Measurements from ENCODE around the gene B4GALT2.

Gene B4GALT2

GRCh38 chr1:43970502-43970901 is 8.5 kb upstream of the B4GALT2 start:
- Histone ChIP-seq H3K27ac (ENCODE audit: insufficient read depth, low read length, poor library complexity, severe bottlenecking) (peak overlapping the region; percentile 55), H3K4me3 (ENCODE audit: insufficient read depth, low read depth, low read length, poor library complexity, severe bottlenecking) (peak overlapping the region; percentile 64), H3K9me3 (ENCODE audit: control insufficient read depth, low read length) (no peaks in the 10 kb centered on the region), H3K27me3 (replicated peaks; ENCODE audit: control insufficient read depth, insufficient read depth, low read length, poor library complexity, severe bottlenecking) (no peaks in the 10 kb centered on the region), H3K4me1 (ENCODE audit: control insufficient read depth, insufficient read depth, low read length, poor library complexity, severe bottlenecking) (peaks cover 13% of the 10 kb centered on the region), H3K36me3 (ENCODE audit: control insufficient read depth, insufficient read depth, low read length) (peaks cover 10% of the 10 kb centered on the region)
- no peak for DNase-seq

GRCh38 chr1:43970911-43971310 is 8.1 kb upstream of the B4GALT2 start:
- peaks cover 17% of the 10 kb centered on the region for H3K4me1 ChIP-seq (ENCODE audit: control insufficient read depth, insufficient read depth, low read length, poor library complexity, severe bottlenecking)
- H3K9me3 ChIP-seq (ENCODE audit: control insufficient read depth, low read length), result no peaks in the 10 kb centered on the region
- peaks cover 10% of the 10 kb centered on the region for H3K36me3 ChIP-seq (ENCODE audit: control insufficient read depth, insufficient read depth, low read length)
- peak overlapping the region; percentile 64 for H3K4me3 ChIP-seq (ENCODE audit: insufficient read depth, low read depth, low read length, poor library complexity, severe bottlenecking)
- no peak for DNase-seq
- H3K27ac ChIP-seq (ENCODE audit: insufficient read depth, low read length, poor library complexity, severe bottlenecking), result no peak overlapping the region
- H3K27me3 ChIP-seq (replicated peaks; ENCODE audit: control insufficient read depth, insufficient read depth, low read length, poor library complexity, severe bottlenecking), result no peaks in the 10 kb centered on the region

- no peaks in the 10 kb centered on the region for H3K9me3 ChIP-seq (ENCODE audit: control insufficient read depth, low read length)
- H3K36me3 ChIP-seq (ENCODE audit: control insufficient read depth, insufficient read depth, low read length), result peaks cover 12% of the 10 kb centered on the region
- H3K27me3 ChIP-seq (replicated peaks; ENCODE audit: control insufficient read depth, insufficient read depth, low read length, poor library complexity, severe bottlenecking), result no peaks in the 10 kb centered on the region
- peaks cover 23% of the 10 kb centered on the region for H3K4me1 ChIP-seq (ENCODE audit: control insufficient read depth, insufficient read depth, low read length, poor library complexity, severe bottlenecking)
- H3K4me3 ChIP-seq (ENCODE audit: insufficient read depth, low read depth, low read length, poor library complexity, severe bottlenecking), result no peak overlapping the region
- no peak for DNase-seq
- no peak overlapping the region for H3K27ac ChIP-seq (ENCODE audit: insufficient read depth, low read length, poor library complexity, severe bottlenecking)
These were observed 7.6 kb upstream of the B4GALT2 start for GRCh38 chr1:43971336-43971980.

- Histone ChIP-seq H3K27ac (ENCODE audit: insufficient read depth, low read length, poor library complexity, severe bottlenecking) (peak overlapping the region; percentile 80), H3K4me1 (ENCODE audit: control insufficient read depth, insufficient read depth, low read length, poor library complexity, severe bottlenecking) (peaks cover 28% of the 10 kb centered on the region), H3K27me3 (replicated peaks; ENCODE audit: control insufficient read depth, insufficient read depth, low read length, poor library complexity, severe bottlenecking) (no peaks in the 10 kb centered on the region)
These were observed 5.0 kb upstream of the B4GALT2 start for GRCh38 chr1:43973981-43974442.

GRCh38 chr1:43974443-43975248 is 4.4 kb upstream of the B4GALT2 start, which contains the start of gene ATP6V0B:
TSS of gene ATP6V0B (plus strand) at chr1:43974960. CDS start at chr1:43975041, 81 bp downstream.
- Histone ChIP-seq H3K36me3 (ENCODE audit: control insufficient read depth, insufficient read depth, low read length) (peaks cover 23% of the 10 kb centered on the region), H3K4me1 (ENCODE audit: control insufficient read depth, insufficient read depth, low read length, poor library complexity, severe bottlenecking) (peaks cover 30% of the 10 kb centered on the region), H3K4me3 (ENCODE audit: insufficient read depth, low read depth, low read length, poor library complexity, severe bottlenecking) (peak within 1 kb of the TSS; percentile 77), H3K9me3 (ENCODE audit: control insufficient read depth, low read length) (no peaks in the 10 kb centered on the region), H3K27me3 (replicated peaks; ENCODE audit: control insufficient read depth, insufficient read depth, low read length, poor library complexity, severe bottlenecking) (no peaks in the 10 kb centered on the region), H3K27ac (ENCODE audit: insufficient read depth, low read length, poor library complexity, severe bottlenecking) (peak within 1 kb of the TSS; percentile 80)
- peak; percentile 79 to 92 (median 89) for DNase-seq

More at GRCh38 chr1:43973981-43974442, 5.0 kb upstream of the B4GALT2 start:
- H3K9me3 ChIP-seq (ENCODE audit: control insufficient read depth, low read length), result no peaks in the 10 kb centered on the region
- DNase-seq, result no peak
- peaks cover 23% of the 10 kb centered on the region for H3K36me3 ChIP-seq (ENCODE audit: control insufficient read depth, insufficient read depth, low read length)
- peak overlapping the region; percentile 77 for H3K4me3 ChIP-seq (ENCODE audit: insufficient read depth, low read depth, low read length, poor library complexity, severe bottlenecking)

GRCh38 chr1:43975249-43975961 is 3.6 kb upstream of the B4GALT2 start:
- H3K9me3 ChIP-seq (ENCODE audit: control insufficient read depth, low read length), result no peaks in the 10 kb centered on the region
- peak overlapping the region; percentile 80 for H3K27ac ChIP-seq (ENCODE audit: insufficient read depth, low read length, poor library complexity, severe bottlenecking)
- no peaks in the 10 kb centered on the region for H3K27me3 ChIP-seq (replicated peaks; ENCODE audit: control insufficient read depth, insufficient read depth, low read length, poor library complexity, severe bottlenecking)
- peaks cover 32% of the 10 kb centered on the region for H3K4me1 ChIP-seq (ENCODE audit: control insufficient read depth, insufficient read depth, low read length, poor library complexity, severe bottlenecking)
- H3K4me3 ChIP-seq (ENCODE audit: insufficient read depth, low read depth, low read length, poor library complexity, severe bottlenecking), result peak overlapping the region; percentile 77
- H3K36me3 ChIP-seq (ENCODE audit: control insufficient read depth, insufficient read depth, low read length), result peaks cover 23% of the 10 kb centered on the region
- peak in 1 of 3 donors; percentile 20 for DNase-seq

GRCh38 chr1:43976045-43976444 is 3.0 kb upstream of the B4GALT2 start:
- no peak for DNase-seq
- Histone ChIP-seq H3K9me3 (ENCODE audit: control insufficient read depth, low read length) (no peaks in the 10 kb centered on the region), H3K36me3 (ENCODE audit: control insufficient read depth, insufficient read depth, low read length) (peaks cover 23% of the 10 kb centered on the region), H3K27ac (ENCODE audit: insufficient read depth, low read length, poor library complexity, severe bottlenecking) (peak overlapping the region; percentile 80), H3K4me1 (ENCODE audit: control insufficient read depth, insufficient read depth, low read length, poor library complexity, severe bottlenecking) (peaks cover 28% of the 10 kb centered on the region), H3K4me3 (ENCODE audit: insufficient read depth, low read depth, low read length, poor library complexity, severe bottlenecking) (peak overlapping the region; percentile 77), H3K27me3 (replicated peaks; ENCODE audit: control insufficient read depth, insufficient read depth, low read length, poor library complexity, severe bottlenecking) (no peaks in the 10 kb centered on the region)

- no peak overlapping the region for H3K4me3 ChIP-seq (ENCODE audit: insufficient read depth, low read depth, low read length, poor library complexity, severe bottlenecking)
- peaks cover 23% of the 10 kb centered on the region for H3K36me3 ChIP-seq (ENCODE audit: control insufficient read depth, insufficient read depth, low read length)
- no peaks in the 10 kb centered on the region for H3K9me3 ChIP-seq (ENCODE audit: control insufficient read depth, low read length)
- H3K4me1 ChIP-seq (ENCODE audit: control insufficient read depth, insufficient read depth, low read length, poor library complexity, severe bottlenecking), result peaks cover 28% of the 10 kb centered on the region
- H3K27ac ChIP-seq (ENCODE audit: insufficient read depth, low read length, poor library complexity, severe bottlenecking), result no peak overlapping the region
- DNase-seq, result no peak
- no peaks in the 10 kb centered on the region for H3K27me3 ChIP-seq (replicated peaks; ENCODE audit: control insufficient read depth, insufficient read depth, low read length, poor library complexity, severe bottlenecking)
These were observed 2.1 kb upstream of the B4GALT2 start for GRCh38 chr1:43976890-43977289.

GRCh38 chr1:43977376-43978263 is 1.4 kb upstream of the B4GALT2 start:
- Histone ChIP-seq H3K9me3 (ENCODE audit: control insufficient read depth, low read length) (no peaks in the 10 kb centered on the region), H3K27ac (ENCODE audit: insufficient read depth, low read length, poor library complexity, severe bottlenecking) (no peak overlapping the region), H3K4me3 (ENCODE audit: insufficient read depth, low read depth, low read length, poor library complexity, severe bottlenecking) (no peak overlapping the region), H3K36me3 (ENCODE audit: control insufficient read depth, insufficient read depth, low read length) (peaks cover 19% of the 10 kb centered on the region), H3K4me1 (ENCODE audit: control insufficient read depth, insufficient read depth, low read length, poor library complexity, severe bottlenecking) (peaks cover 28% of the 10 kb centered on the region), H3K27me3 (replicated peaks; ENCODE audit: control insufficient read depth, insufficient read depth, low read length, poor library complexity, severe bottlenecking) (no peaks in the 10 kb centered on the region)
- DNase-seq, result no peak

Measured in effector memory CD4-positive, alpha-beta T cell (primary cell).